Measurements from ENCODE around the gene MAMDC4.
"Not testable (repeated sequence)": the region's sequence is repeated elsewhere in the genome, so short reads cannot be mapped to it uniquely, and the experiment has no call there.

DNA sequence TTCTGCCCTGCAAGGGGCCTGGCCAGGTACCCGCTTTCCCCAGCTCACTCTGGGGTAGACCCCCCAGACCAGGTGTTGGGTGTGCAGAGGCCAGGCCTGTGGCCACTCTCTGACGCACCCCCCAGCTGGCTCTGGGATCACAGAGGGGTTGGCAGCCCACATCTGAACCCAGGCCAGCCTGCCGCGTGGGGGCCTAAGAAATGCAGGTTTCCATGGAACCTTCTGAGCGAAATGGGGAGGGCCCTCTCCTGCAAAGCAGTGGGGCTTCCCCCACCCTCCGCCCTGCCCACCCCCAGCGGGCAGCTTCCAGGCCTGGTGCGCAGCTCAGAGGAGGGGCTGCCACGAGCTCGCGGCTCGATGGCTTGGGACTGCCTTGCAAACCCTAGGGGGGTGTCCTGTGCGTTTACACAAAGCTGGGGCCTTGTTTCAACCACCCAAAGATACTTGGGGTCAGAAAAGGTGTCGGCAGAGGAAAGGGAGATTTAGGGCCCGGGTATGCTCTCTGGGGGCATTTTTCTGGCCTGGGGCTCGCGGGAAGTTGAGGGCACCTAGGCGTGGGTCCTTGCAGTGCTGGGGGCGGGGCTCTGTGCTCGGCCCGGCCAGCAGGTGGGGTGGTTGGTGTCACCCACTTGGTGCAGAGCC lies 8.9 kb upstream of the MAMDC4 start:
- TF ChIP-seq CTCF (IDR thresholded peaks at IDR 0.05); POLR2AphosphoS5 (IDR thresholded peaks at IDR 0.05; ENCODE audit: low read depth, low read length): not testable (repeated sequence)
